ENCODE measurements around the gene CLDN2.

- TF ChIP-seq TAF1 (IDR thresholded peaks at IDR 0.05; ENCODE audit: borderline replicate concordance, insufficient read depth, low read length) (no peak), POLR2AphosphoS5 (IDR thresholded peaks at IDR 0.05; ENCODE audit: low read depth, low read length) (no peak)
Observed at GRCh38 chrX:106957856-106958255, 37.7 kb downstream of the CLDN2 start.
